Measurements from ENCODE around the gene CCDC197.

DNA sequence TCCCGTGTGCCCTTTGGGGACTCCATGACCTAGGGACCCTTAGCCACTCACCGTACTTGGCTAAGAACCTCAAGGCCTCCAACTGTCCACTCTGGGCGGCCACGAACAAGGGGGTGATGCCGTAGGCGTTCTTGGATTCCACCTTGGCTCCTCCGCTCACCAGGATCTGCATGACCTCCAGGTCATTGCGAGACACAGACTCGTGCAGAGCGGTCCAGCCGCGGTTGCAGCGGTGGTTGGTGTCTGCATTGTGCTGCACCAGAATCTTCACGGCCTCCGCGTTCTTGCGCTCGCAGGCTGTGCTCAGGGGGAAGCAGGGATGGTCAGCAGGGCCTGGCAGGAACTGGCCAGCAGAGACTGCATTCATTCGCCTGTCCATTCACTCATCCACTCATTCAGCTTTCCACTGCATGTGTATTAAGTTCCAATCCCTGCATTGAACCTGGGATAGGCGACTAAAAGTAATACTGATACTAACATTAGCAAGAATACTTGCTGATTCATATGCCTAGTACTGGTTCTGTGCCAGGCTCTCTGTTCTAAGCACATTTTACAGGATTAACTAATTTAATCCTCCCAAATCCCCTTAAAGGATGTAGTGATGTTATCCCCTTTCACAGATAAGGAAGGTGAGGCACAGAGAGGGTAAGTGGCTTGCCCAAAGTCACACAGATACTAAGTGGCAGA is 46.0 kb upstream of the CCDC197 start:
- TF ChIP-seq, protein P1, sequence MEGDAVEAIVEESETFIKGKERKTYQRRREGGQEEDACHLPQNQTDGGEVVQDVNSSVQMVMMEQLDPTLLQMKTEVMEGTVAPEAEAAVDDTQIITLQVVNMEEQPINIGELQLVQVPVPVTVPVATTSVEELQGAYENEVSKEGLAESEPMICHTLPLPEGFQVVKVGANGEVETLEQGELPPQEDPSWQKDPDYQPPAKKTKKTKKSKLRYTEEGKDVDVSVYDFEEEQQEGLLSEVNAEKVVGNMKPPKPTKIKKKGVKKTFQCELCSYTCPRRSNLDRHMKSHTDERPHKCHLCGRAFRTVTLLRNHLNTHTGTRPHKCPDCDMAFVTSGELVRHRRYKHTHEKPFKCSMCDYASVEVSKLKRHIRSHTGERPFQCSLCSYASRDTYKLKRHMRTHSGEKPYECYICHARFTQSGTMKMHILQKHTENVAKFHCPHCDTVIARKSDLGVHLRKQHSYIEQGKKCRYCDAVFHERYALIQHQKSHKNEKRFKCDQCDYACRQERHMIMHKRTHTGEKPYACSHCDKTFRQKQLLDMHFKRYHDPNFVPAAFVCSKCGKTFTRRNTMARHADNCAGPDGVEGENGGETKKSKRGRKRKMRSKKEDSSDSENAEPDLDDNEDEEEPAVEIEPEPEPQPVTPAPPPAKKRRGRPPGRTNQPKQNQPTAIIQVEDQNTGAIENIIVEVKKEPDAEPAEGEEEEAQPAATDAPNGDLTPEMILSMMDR (IDR thresholded peaks at IDR 0.05; ENCODE audit: low read depth, low read length): no peak
- TF ChIP-seq MYC (IDR thresholded peaks at IDR 0.05; ENCODE audit: low read depth, low read length): no peak
